ENCODE measurements around the gene AKAP6. TPM values are rescaled to one million over a fixed set of nuclear protein-coding genes. Genes with fewer than 3 reads are reported as not detected.

AKAP6 gene
- total RNA-seq, 4 donors from 2014 or later = 2.0 to 11.0 (median 4.2) TPM

- H3K27ac ChIP-seq = no peak overlapping the region
- TF ChIP-seq POLR2AphosphoS5 (IDR thresholded peaks at IDR 0.05) (no peak), EP300 (IDR thresholded peaks at IDR 0.05) (no peak), POLR2A (IDR thresholded peaks at IDR 0.05) (no peak)
- TF ChIP-seq, protein P1, sequence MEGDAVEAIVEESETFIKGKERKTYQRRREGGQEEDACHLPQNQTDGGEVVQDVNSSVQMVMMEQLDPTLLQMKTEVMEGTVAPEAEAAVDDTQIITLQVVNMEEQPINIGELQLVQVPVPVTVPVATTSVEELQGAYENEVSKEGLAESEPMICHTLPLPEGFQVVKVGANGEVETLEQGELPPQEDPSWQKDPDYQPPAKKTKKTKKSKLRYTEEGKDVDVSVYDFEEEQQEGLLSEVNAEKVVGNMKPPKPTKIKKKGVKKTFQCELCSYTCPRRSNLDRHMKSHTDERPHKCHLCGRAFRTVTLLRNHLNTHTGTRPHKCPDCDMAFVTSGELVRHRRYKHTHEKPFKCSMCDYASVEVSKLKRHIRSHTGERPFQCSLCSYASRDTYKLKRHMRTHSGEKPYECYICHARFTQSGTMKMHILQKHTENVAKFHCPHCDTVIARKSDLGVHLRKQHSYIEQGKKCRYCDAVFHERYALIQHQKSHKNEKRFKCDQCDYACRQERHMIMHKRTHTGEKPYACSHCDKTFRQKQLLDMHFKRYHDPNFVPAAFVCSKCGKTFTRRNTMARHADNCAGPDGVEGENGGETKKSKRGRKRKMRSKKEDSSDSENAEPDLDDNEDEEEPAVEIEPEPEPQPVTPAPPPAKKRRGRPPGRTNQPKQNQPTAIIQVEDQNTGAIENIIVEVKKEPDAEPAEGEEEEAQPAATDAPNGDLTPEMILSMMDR (IDR thresholded peaks at IDR 0.05) = no peak
- H3K9me3 ChIP-seq = no peaks in the 10 kb centered on the region
- no peaks in the 10 kb centered on the region for H3K36me3 ChIP-seq
- no peaks in the 10 kb centered on the region for H3K27me3 ChIP-seq
- H3K4me1 ChIP-seq = no peaks in the 10 kb centered on the region
- no peak for DNase-seq (ENCODE audit: low spot score in 2 of 2)
- H3K4me3 ChIP-seq = no peak overlapping the region
Measured at GRCh38 chr14:32816588-32816987, 487.5 kb downstream of the AKAP6 start.

- H3K36me3 ChIP-seq = no peaks in the 10 kb centered on the region
- H3K9me3 ChIP-seq = no peaks in the 10 kb centered on the region
- H3K4me3 ChIP-seq = no peak overlapping the region
- no peaks in the 10 kb centered on the region for H3K4me1 ChIP-seq
- no peak for DNase-seq (ENCODE audit: low spot score in 2 of 2)
- H3K27ac ChIP-seq = no peak overlapping the region
- TF ChIP-seq POLR2AphosphoS5 (IDR thresholded peaks at IDR 0.05) (no peak), POLR2A (IDR thresholded peaks at IDR 0.05) (no peak), EP300 (IDR thresholded peaks at IDR 0.05) (no peak)
- TF ChIP-seq, protein P1 (IDR thresholded peaks at IDR 0.05) = no peak
- H3K27me3 ChIP-seq = no peaks in the 10 kb centered on the region
- 49% methylated on average over 2 of the region's 2 CpGs for WGBS
Measured at GRCh38 chr14:32817780-32818179, 488.7 kb downstream of the AKAP6 start.

GRCh38 chr14:32818581-32818980, 489.5 kb downstream of the AKAP6 start:
- no peak for TF ChIP-seq POLR2AphosphoS5 (IDR thresholded peaks at IDR 0.05)
- TF ChIP-seq POLR2A (IDR thresholded peaks at IDR 0.05) = no peak
- TF ChIP-seq, protein P1 (IDR thresholded peaks at IDR 0.05) = no peak
- TF ChIP-seq EP300 (IDR thresholded peaks at IDR 0.05) = no peak
- Histone ChIP-seq H3K9me3 (no peaks in the 10 kb centered on the region), H3K36me3 (no peaks in the 10 kb centered on the region), H3K4me1 (no peaks in the 10 kb centered on the region), H3K27me3 (no peaks in the 10 kb centered on the region), H3K4me3 (no peak overlapping the region), H3K27ac (no peak overlapping the region)
- WGBS = 85% methylated on average over 4 of the region's 4 CpGs
- no peak for DNase-seq (ENCODE audit: low spot score in 2 of 2)

GRCh38 chr14:32820181-32820580, 491.1 kb downstream of the AKAP6 start:
- Histone ChIP-seq H3K4me1 (no peaks in the 10 kb centered on the region), H3K27me3 (no peaks in the 10 kb centered on the region), H3K27ac (no peak overlapping the region), H3K36me3 (no peaks in the 10 kb centered on the region), H3K4me3 (no peak overlapping the region), H3K9me3 (no peaks in the 10 kb centered on the region)
- 100% methylated on average over 1 of the region's 1 CpG for WGBS
- TF ChIP-seq, protein P1 (IDR thresholded peaks at IDR 0.05) = no peak
- no peak for TF ChIP-seq EP300 (IDR thresholded peaks at IDR 0.05)
- no peak for DNase-seq (ENCODE audit: low spot score in 2 of 2)

- H3K9me3 ChIP-seq = no peaks in the 10 kb centered on the region
- no peak for DNase-seq (ENCODE audit: low spot score in 2 of 2)
- H3K27ac ChIP-seq = no peak overlapping the region
- no peaks in the 10 kb centered on the region for H3K36me3 ChIP-seq
- no peak overlapping the region for H3K4me3 ChIP-seq
- no peaks in the 10 kb centered on the region for H3K27me3 ChIP-seq
- H3K4me1 ChIP-seq = no peaks in the 10 kb centered on the region
- TF ChIP-seq POLR2AphosphoS5 (IDR thresholded peaks at IDR 0.05) (no peak), EP300 (IDR thresholded peaks at IDR 0.05) (no peak), POLR2A (IDR thresholded peaks at IDR 0.05) (no peak)
Measured at GRCh38 chr14:32820682-32821081, 491.6 kb downstream of the AKAP6 start.

DNA sequence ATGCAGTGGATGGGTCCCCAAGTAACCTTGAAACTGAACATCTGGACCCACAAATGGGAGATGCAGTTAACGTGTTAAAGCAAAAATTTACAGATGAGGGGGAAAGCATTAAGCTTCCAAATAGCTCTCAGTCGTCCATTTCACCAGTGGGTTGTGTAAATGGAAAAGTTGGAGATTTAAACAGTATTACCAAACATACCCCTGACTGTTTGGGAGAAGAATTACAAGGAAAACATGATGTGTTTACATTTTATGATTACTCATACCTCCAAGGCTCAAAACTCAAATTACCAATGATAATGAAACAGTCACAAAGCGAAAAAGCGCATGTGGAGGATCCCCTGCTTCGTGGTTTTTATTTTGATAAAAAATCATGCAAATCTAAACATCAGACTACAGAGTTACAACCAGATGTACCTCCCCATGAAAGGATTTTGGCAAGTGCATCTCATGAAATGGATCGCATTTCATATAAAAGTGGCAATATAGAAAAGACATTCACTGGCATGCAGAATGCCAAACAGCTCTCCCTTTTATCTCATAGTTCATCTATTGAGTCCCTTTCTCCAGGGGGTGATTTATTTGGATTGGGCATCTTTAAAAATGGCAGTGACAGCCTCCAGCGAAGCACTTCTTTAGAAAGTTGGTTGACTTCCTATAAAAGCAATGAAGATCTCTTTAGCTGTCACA, 493.0 kb downstream of the AKAP6 start:
- Histone ChIP-seq H3K27ac (no peak overlapping the region), H3K4me3 (no peak overlapping the region), H3K36me3 (no peaks in the 10 kb centered on the region), H3K27me3 (no peaks in the 10 kb centered on the region), H3K9me3 (no peaks in the 10 kb centered on the region), H3K4me1 (no peaks in the 10 kb centered on the region)
- no peak for DNase-seq (ENCODE audit: low spot score in 2 of 2)
- no peak for TF ChIP-seq POLR2A (IDR thresholded peaks at IDR 0.05)
- TF ChIP-seq, protein P1 (IDR thresholded peaks at IDR 0.05) = no peak
- no peak for TF ChIP-seq EP300 (IDR thresholded peaks at IDR 0.05)
- no peak for TF ChIP-seq POLR2AphosphoS5 (IDR thresholded peaks at IDR 0.05)
- WGBS = 92% methylated on average over 7 of the region's 7 CpGs
